Gastroesophageal sphincter (tissue), 4 donors: Measurements from ENCODE around the gene TUBB2B. TPM values are rescaled to one million over a fixed set of nuclear protein-coding genes. Genes with fewer than 3 reads are reported as not detected.

ENCODE experiments used
- ATAC-seq: fragments of 150-250 bp; one replicate; pipeline ENCODE4 v1.9.1; 2016; ENCODE audit warnings: mild to moderate bottlenecking, moderate library complexity
- H3K27ac ChIP-seq, 4 donors: fragments of 200-600 bp; sonication (generic) in 3 of 4; 1 replicate in 3 of 4; 2 replicates in 1 of 4; pipeline ENCODE4 v1.5.1; 2016 to 2019
- H3K27me3 ChIP-seq: fragments of 200-600 bp; sonication (generic); one replicate; pipeline ENCODE4 v1.5.1; 2019
- H3K36me3 ChIP-seq, 2 donors: fragments of 200-600 bp; sonication (generic); one replicate each; pipeline ENCODE4 v1.5.1; 2019; ENCODE audit warnings: control low read depth in 1 of 2
- H3K4me1 ChIP-seq, 3 donors: fragments of 200-600 bp; sonication (generic); 1 replicate in 2 of 3; 2 replicates in 1 of 3; pipeline ENCODE4 v1.5.1; 2016 to 2019; ENCODE audit warnings: control low read depth in 2 of 3
- H3K4me3 ChIP-seq, 2 donors: fragments of 200-600 bp; sonication (generic); one replicate each; pipeline ENCODE4 v1.5.1; 2019; ENCODE audit warnings: mild to moderate bottlenecking in 1 of 2, moderate library complexity in 1 of 2
- H3K9me3 ChIP-seq, 3 donors: fragments of 200-600 bp; sonication (generic); one replicate each; pipeline ENCODE4 v1.5.1; 2017 to 2019; ENCODE audit warnings: control low read depth in 2 of 3
- EP300 ChIP-seq: sonication (generic); formaldehyde crosslinking; IDR thresholded peaks from one replicate; pipeline ENCODE4 v1.6.1; 2017; ENCODE audit warnings: antibody characterized with exemption, mild to moderate bottlenecking
- POLR2A ChIP-seq, 2 donors: fragments of 450-650 bp; IDR thresholded peaks; one replicate each; pipeline ENCODE4 v1.6.1; 2017; ENCODE audit warnings: antibody characterized with exemption in 2 of 2, mild to moderate bottlenecking in 2 of 2, moderate library complexity in 1 of 2
- POLR2AphosphoS5 ChIP-seq: sonication (generic); formaldehyde crosslinking; IDR thresholded peaks from one replicate; pipeline ENCODE4 v1.6.1; 2017; ENCODE audit warnings: antibody characterized with exemption
- WGBS, 2 donors: methylation state at CpG; one replicate each; pipeline ENCODE4 v1.1.5; 2018; ENCODE audit warnings: low coverage in 1 of 2; 5-methylcytosine and 5-hydroxymethylcytosine counted together
- total RNA-seq, 4 donors: library from RNA; depleted of rRNA; stranded (reverse); fragments of >200 nt; gene quantifications; one replicate each; pipeline ENCODE4 v1.1.0, GENCODE V29; 2016
- TF ChIP-seq, protein P1 (sequence below), 4 experiments: fragments of 200-600 bp in 2 of 4; fragments of 450-650 bp in 2 of 4; sonication (generic) in 1 of 4; IDR thresholded peaks; one replicate each; pipeline ENCODE4 v1.5.1; 2017 to 2019; ENCODE audit warnings: antibody characterized with exemption in 4 of 4, mild to moderate bottlenecking in 2 of 4, moderate library complexity in 2 of 4

The TUBB2B gene
- total RNA-seq, 4 donors from 2014 or later: 11.5 to 42.8 (median 14.6) TPM

- ATAC-seq: no peak
- no peak overlapping the region for H3K27ac ChIP-seq
- no peaks in the 10 kb centered on the region for H3K36me3 ChIP-seq
- H3K9me3 ChIP-seq: no peaks in the 10 kb centered on the region
- 83 to 95% methylated on average over 4 of the region's 4 CpGs for WGBS, 2 donors
- H3K27me3 ChIP-seq: no peaks in the 10 kb centered on the region
- no peak overlapping the region for H3K4me3 ChIP-seq
- TF ChIP-seq, protein P1, sequence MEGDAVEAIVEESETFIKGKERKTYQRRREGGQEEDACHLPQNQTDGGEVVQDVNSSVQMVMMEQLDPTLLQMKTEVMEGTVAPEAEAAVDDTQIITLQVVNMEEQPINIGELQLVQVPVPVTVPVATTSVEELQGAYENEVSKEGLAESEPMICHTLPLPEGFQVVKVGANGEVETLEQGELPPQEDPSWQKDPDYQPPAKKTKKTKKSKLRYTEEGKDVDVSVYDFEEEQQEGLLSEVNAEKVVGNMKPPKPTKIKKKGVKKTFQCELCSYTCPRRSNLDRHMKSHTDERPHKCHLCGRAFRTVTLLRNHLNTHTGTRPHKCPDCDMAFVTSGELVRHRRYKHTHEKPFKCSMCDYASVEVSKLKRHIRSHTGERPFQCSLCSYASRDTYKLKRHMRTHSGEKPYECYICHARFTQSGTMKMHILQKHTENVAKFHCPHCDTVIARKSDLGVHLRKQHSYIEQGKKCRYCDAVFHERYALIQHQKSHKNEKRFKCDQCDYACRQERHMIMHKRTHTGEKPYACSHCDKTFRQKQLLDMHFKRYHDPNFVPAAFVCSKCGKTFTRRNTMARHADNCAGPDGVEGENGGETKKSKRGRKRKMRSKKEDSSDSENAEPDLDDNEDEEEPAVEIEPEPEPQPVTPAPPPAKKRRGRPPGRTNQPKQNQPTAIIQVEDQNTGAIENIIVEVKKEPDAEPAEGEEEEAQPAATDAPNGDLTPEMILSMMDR (IDR thresholded peaks at IDR 0.05): no peak
- TF ChIP-seq EP300 (no peak), POLR2A (IDR thresholded peaks at IDR 0.05) (no peak), POLR2AphosphoS5 (no peak)
- H3K4me1 ChIP-seq: peaks cover 0 to 13% (median 5%) of the 10 kb centered on the region in 3 donors
Observed at GRCh38 chr6:3205913-3206312, 21.5 kb downstream of the TUBB2B start.

- no peak for ATAC-seq
- H3K4me3 ChIP-seq: no peak overlapping the region
- H3K27me3 ChIP-seq: no peaks in the 10 kb centered on the region
- WGBS, 2 donors: 83 to 98% methylated on average over 3 to 4 of the region's 6 CpGs
- no peaks in the 10 kb centered on the region for H3K36me3 ChIP-seq
- H3K9me3 ChIP-seq: no peaks in the 10 kb centered on the region
- no peak overlapping the region for H3K27ac ChIP-seq
- peaks cover 0 to 11% (median 5%) of the 10 kb centered on the region in 3 donors for H3K4me1 ChIP-seq
- no peak for TF ChIP-seq EP300
- TF ChIP-seq, protein P1 (IDR thresholded peaks at IDR 0.05): no peak
- no peak for TF ChIP-seq POLR2AphosphoS5
- TF ChIP-seq POLR2A (IDR thresholded peaks at IDR 0.05): no peak
Observed at GRCh38 chr6:3204921-3205320, 22.5 kb downstream of the TUBB2B start.

DNA sequence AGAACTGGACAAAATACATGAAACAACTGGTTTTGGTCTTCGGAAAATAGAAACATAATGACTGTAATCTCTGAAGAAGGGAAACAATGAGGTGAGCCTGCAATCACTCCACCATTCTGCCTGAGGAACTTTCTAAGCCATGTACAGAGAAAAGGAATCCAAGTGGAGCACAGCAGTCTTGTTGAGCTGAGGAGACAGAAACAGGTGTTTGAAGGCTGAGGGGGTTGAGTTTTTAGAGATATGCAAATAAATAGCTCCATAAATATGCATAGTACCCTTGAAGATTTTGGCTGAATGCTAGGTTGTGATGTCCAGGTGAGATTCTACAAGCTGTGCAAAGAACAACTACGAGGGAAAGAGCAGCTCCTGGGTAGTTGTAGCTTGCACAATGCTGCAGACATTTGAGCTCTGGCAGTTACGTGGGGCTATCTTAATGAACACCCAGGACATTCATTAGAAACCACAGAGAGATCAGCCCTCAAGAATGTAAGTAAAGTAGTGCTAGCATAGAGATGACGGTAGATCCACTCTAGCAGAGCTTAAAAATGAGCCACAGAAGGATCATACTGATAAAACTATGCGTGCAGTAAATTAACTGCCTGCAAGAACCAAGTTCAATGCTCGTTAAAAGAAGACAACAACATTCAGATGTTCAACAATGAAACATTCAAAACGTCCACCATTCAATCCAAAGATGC is 24.3 kb downstream of the TUBB2B start:
- Histone ChIP-seq H3K36me3 (no peaks in the 10 kb centered on the region), H3K27me3 (no peaks in the 10 kb centered on the region), H3K4me1 (peaks cover 0 to 5% (median 0%) of the 10 kb centered on the region in 3 donors), H3K27ac (no peak overlapping the region), H3K4me3 (no peak overlapping the region), H3K9me3 (no peaks in the 10 kb centered on the region)
- TF ChIP-seq POLR2AphosphoS5 (no peak), EP300 (no peak), POLR2A (IDR thresholded peaks at IDR 0.05) (no peak)
- TF ChIP-seq, protein P1 (IDR thresholded peaks at IDR 0.05): no peak
- WGBS, 2 donors: 72 to 76% methylated on average over 7 of the region's 7 CpGs
- ATAC-seq: no peak

DNA sequence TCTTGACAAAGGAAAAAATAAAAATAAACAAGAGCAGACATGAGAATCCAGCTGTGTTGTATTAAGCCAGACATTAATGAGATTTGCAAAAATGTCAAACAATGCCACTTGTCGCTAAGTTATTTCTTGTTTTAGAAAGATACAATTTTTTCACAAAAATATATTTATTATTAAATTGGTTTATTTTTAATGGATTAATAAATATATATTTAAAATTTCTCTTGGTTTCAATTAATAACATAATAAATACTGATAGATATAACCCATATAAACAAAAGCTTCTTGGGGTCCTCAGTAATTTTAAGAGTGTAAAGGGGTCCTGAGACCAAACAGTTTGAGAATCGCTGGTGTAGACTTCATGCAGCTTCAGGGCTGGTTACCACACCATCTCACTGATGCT is 26.1 kb downstream of the TUBB2B start:
- TF ChIP-seq EP300 (no peak), POLR2AphosphoS5 (no peak), POLR2A (IDR thresholded peaks at IDR 0.05) (no peak)
- TF ChIP-seq, protein P1 (IDR thresholded peaks at IDR 0.05): no peak
- WGBS, 2 donors: 74 to 83% methylated on average over 1 to 2 of the region's 2 CpGs
- Histone ChIP-seq H3K36me3 (no peaks in the 10 kb centered on the region), H3K27ac (no peak overlapping the region), H3K4me3 (no peak overlapping the region), H3K27me3 (no peaks in the 10 kb centered on the region), H3K4me1 (no peaks in the 10 kb centered on the region), H3K9me3 (no peaks in the 10 kb centered on the region)
- ATAC-seq: no peak

GRCh38 chr6:3200682-3201081 is 26.8 kb downstream of the TUBB2B start:
- H3K4me1 ChIP-seq: peaks cover 0 to under 1% (median 0%) of the 10 kb centered on the region in 3 donors
- no peak overlapping the region for H3K27ac ChIP-seq
- TF ChIP-seq POLR2A (IDR thresholded peaks at IDR 0.05) (no peak), POLR2AphosphoS5 (no peak), EP300 (no peak)
- TF ChIP-seq, protein P1 (IDR thresholded peaks at IDR 0.05): no peak
- H3K27me3 ChIP-seq: no peaks in the 10 kb centered on the region
- no peak for ATAC-seq
- H3K4me3 ChIP-seq: no peak overlapping the region
- H3K36me3 ChIP-seq: no peaks in the 10 kb centered on the region
- H3K9me3 ChIP-seq: no peaks in the 10 kb centered on the region
